GM19035 (cell line): ENCODE measurements around the gene LRFN5.
"Not testable (repeated sequence)": the region's sequence is repeated elsewhere in the genome, so short reads cannot be mapped to it uniquely, and the experiment has no call there.

Source experiments
- ATAC-seq: cut with Tn5 transposase; IDR thresholded peaks from one replicate; pipeline ENCODE4 v1.9.1; 2021; ENCODE audit not compliant: unreplicated experiment

The LRFN5 gene

DNA sequence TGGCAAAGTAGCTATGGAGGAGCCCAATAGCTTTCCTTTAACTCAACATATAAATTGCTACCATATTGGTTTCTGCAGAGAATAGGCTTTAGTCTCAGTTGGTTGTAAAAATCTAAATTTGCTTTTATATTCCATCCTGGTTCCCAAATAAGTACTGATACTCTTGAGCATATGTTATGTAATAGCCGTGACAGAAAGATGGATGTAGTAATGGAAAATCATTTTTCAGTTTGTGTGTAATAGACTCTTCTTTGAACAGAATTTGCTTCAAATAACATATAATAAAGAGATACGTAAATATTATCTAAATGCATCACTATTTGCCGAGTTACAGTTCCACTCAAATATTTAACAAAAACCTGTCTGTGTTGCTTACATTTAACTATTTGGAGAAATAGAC is 271.6 kb downstream of the LRFN5 start:
- no peak for ATAC-seq

DNA sequence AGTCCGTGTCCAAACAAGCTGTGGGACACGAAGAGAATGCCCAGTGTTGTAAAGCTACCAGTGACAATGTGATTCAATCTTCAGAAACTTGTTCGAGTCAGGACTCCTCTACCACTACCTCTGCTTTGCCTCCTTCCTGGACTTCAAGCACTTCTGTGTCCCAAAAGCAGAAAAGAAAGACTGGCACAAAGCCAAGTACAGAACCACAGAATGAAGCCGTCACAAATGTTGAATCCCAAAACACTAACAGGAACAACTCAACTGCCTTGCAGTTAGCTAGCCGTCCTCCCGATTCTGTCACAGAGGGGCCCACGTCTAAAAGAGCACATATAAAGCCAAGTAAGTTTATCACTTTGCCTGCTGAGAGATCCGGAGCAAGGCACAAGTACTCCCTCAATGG is 284.9 kb downstream of the LRFN5 start:
- no peak for ATAC-seq

DNA sequence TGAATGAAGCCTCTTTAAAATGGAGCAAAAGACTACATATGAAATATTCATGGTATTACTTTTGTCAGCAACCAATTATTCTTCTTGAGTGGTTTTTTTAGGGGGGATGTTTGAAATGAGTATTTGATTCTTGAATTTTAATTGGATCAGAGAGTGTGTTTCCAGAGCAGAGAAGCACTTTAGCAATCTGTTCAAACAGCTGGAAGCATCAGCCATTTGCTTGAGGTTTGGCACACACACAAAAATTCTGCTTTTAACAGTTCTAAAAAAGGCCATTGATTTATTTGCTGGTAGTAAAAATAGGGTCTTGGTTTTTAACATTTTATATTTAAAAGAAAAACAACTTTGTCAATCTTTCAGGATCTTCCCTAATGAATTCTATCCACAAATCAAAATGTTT is 292.7 kb downstream of the LRFN5 start:
- ATAC-seq = no peak

DNA sequence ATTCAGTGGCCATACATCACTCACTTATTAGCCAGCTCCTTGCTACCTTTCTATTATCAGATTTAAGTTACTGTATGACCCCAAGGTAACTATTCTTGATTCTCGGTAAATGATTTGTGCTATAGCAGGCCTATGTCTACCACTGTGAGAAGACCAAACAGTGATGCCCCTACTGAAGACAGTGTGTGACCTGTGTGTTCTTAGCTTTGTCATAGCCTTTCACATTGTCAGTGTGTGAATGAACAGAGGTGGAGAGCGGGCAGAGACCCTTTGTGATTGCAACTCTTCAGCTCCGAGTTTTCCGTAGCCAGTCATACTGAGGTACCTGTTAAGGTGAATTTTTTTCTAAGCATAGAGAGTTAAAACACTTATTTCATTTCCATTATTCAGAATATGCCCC is 294.0 kb downstream of the LRFN5 start:
- ATAC-seq = no peak

DNA sequence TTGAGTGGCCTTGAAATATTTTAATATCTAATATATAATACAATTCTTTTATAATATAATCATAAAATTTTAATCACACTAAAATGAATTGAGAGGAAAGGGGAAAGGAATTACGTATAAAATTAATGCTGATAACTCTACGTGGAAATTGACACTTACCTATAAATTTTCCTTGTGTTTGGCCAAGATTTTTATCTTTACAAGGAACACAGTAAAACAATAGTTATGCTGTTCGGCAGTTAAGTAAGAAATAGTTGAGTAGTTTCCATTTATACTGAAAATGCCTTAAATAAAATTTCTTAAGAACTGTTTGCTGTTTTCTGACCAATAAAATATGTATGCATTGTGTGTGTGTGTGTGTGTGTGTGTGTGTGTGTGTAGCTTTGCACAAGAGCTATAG is 294.4 kb downstream of the LRFN5 start:
- ATAC-seq = no peak

DNA sequence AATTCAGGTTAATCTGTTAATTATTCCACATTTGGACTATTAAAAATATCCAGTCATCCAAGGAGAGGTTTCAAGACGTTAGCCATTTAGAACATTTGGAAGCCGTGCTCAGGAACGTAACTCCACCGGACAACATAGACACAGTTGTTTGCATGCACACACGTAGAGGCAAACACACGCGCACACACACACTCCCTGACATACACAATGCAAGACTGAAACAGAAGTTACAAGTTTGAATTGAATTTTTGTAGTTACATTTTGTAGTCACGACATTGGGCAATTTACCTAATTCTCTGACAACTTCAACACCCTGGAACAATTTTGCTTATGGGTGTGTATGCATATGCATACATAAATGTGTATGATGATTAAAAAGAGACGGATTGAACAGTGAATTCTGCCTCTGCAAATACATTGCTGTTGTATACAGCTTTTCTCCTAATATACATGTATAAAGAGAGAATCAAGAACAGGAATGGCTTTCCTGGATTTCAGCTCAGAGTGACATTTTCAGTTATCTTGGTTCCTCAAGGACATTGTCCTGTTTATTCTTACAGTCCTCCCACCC is 298.8 kb downstream of the LRFN5 start:
- ATAC-seq = no peak

DNA sequence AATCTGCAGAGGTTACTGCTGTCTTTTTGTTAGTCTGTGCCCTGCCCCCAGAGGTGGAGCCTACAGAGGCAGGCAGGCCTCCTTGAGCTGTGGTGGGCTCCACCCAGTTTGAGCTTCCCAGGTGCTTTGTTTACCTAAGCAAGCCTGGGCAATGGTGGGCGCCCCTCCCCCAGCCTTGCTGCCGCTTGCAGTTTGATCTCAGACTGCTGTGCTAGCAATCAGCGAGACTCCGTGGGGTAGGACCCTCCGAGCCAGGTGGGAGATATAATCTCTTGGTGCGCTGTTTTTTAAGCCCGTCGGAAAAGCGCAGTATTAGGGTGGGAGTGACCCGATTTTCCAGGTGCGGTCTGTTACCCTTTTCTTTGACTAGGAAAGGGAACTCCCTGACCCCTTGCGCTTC is 304.5 kb downstream of the LRFN5 start:
- not testable (repeated sequence) for ATAC-seq

DNA sequence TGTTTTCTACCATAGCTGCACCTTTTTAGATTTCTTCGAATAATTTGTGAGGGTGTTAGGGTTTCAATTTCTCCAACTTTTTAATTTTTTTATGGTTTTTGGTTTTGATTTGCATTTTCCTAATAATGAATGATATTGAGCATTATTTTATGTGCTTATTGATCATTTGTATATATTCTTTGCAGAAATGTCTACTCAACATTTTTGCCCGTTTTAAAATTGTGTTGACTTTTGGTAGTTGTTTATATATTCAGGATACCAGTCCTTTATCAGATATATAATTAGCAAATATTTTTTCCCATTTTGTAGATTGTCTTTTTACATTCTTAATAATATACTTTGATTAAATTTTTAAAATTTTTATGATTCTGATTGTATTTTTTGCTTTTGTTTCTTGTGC is 306.7 kb downstream of the LRFN5 start:
- ATAC-seq = no peak

DNA sequence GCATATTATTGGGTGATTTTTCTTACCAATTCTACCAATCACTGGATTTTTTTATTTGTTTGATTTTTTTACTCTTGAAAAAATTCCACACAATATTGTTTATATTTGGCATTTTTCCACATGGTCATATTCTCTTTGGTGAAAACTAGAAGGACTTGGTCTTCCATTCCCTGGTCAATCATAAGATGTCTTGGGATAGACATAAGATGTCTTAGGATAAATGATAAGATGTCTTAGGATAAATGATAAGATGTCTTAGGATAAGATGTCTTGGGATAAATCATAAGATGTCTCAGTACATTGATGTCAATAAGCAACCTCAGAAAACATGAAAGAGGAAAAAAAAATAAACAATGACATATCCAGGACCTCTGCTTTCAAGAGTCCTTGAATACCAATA is 309.1 kb downstream of the LRFN5 start:
- no peak for ATAC-seq

DNA sequence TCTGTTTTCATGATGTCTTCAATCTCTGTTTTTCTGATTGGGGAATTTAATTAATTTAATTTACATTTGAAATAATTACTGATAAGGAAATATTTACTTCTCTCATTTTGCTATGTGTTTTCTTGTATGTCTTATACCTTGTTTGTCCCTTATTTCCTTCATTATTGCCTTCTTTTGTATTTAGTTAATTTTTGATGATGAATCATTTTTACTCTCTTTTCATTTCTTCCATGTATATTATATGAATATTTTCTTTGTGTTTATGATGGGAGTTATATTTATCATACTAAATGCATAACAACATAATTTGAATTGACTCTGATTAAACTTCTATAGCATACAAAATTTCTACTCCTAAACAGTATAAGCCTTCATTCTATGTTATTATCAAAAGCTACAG is 309.6 kb downstream of the LRFN5 start:
- no peak for ATAC-seq

DNA sequence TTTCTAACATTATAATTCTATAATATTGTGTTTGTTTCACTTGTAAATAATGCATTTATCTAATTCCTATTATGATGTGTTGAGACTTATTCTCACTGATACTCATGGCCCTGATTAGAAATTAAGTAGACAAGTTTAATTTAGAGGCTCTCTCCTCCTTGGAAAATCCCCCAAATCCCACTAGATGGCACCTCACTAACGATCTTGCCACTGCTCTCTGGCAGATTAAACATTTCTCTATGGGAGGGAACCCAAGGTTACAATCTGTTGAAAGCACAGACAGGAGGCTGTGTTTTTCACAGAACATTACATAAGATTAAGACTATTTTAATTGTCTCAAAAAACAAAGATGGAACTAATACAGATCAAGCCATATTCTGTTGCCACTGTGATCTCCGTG is 318.7 kb downstream of the LRFN5 start:
- ATAC-seq = no peak

DNA sequence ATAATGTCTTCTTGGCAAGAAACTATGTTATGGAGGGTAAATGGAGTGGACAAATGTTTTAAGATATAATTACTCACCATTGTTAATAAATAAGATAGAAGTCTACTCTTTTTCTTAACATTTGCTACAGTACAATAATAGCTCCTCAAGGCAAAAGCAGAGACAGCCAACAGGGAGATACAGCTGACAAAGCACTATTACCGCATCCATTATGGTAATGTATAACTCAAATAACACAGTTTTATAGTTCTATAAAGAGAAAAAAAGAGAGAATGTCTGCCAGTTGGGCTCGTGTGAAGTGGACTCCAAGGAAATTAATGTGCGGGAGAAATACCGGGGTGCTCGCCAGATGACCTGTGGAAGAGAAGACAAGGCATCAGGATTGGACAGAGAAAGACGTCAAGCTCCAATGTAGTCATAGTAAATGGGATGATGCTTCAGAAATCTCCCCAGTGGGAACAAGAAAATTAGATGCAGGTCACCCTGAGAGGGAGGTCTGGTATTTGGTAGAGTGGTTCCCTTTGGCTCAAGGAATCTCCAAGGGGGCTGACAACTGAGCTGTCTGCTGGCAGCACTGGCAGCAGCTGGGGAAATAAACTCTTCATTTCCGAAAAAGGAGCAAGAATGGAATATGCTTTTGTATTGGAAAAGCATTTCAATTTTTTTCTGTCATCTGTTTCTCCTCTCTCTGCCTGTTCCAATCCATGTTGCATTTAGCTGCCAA is 343.9 kb downstream of the LRFN5 start:
- ATAC-seq = no peak
